22Rv1 (cell line): ENCODE results near the gene ENO1.
"Not testable (repeated sequence)": the region's sequence is repeated elsewhere in the genome, so short reads cannot be mapped to it uniquely, and the experiment has no call there.

Experiments used
- ZFX ChIP-seq: fragments of 450-650 bp; IDR thresholded peaks from 2 replicates; pipeline ENCODE4 v1.6.1; 2017; ENCODE audit warnings: antibody characterized with exemption, borderline replicate concordance
- TF ChIP-seq, protein P1 (sequence below): fragments of 450-650 bp; IDR thresholded peaks from 2 replicates; pipeline ENCODE4 v1.5.1; 2017; ENCODE audit warnings: mild to moderate bottlenecking

DNA sequence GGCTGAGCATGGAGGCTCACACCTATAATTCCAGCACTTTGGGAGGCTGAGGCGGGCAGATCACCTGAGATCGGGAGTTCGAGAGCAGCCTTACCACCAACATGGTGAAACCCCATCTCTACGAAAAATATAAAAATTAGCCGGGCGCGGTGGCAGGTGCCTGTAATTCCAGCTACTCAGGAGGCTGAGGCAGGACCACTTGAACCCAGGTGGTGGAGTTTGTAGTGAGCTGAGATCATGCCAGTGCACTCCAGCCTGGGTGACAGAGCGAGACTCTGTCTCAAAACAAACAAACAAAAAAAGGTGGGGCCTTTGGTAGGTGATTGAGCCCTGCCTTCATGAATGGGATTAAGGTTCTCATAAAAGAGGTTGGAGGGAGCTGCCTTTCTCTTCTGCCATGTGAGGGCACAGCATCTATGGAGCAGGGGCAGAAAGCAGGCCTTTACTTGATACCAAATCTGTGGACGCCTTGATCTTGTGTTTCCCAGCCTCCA is 7.6 kb upstream of the ENO1 start:
- TF ChIP-seq, protein P1, sequence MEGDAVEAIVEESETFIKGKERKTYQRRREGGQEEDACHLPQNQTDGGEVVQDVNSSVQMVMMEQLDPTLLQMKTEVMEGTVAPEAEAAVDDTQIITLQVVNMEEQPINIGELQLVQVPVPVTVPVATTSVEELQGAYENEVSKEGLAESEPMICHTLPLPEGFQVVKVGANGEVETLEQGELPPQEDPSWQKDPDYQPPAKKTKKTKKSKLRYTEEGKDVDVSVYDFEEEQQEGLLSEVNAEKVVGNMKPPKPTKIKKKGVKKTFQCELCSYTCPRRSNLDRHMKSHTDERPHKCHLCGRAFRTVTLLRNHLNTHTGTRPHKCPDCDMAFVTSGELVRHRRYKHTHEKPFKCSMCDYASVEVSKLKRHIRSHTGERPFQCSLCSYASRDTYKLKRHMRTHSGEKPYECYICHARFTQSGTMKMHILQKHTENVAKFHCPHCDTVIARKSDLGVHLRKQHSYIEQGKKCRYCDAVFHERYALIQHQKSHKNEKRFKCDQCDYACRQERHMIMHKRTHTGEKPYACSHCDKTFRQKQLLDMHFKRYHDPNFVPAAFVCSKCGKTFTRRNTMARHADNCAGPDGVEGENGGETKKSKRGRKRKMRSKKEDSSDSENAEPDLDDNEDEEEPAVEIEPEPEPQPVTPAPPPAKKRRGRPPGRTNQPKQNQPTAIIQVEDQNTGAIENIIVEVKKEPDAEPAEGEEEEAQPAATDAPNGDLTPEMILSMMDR = not testable (repeated sequence)
- not testable (repeated sequence) for TF ChIP-seq ZFX
